ENCODE results near the gene THBS2. TPM values are rescaled to one million over a fixed set of nuclear protein-coding genes. Genes with fewer than 3 reads are reported as not detected.

THBS2 gene
- total RNA-seq, 4 donors from 2014 or later: 3.6 to 7.7 (median 4.8) TPM

DNA sequence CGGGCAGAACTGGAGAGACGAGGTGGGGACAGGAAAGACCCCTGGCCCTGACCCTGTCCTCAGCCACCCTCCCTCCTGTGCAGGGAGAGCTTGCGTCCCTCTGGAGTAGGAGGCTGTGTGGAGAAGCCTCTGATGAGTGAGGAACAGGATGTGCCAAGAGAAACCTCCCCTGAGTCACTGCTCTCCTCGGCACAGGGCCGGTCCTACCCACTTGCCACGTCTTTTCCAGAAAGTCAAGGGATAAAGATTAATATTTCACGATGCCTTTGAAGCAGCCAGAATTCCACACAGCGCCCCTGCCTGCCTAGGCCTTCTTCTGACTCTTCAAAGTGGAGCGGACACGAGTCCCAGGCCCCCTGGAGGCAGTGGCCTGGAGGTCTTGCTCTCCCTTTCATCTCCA is 34.9 kb upstream of the THBS2 start:
- intact Hi-C loops (cut with DNase I; ENCODE audit: low total_unique reads) (no loop called here), in situ Hi-C loops (cut with MboI; ENCODE audit: low sequenced_read_pairs in 4 of 4) (no loop called here)
- H3K4me1 ChIP-seq: no peaks in the 10 kb centered on the region
- peak in 1 of 2 donors; percentile 42 for DNase-seq
- H3K27ac ChIP-seq: peak overlapping the region; percentile 37 to 54 (median 46)
- ATAC-seq: peak in 1 of 2 donors; percentile 21
- no peak overlapping the region for H3K4me3 ChIP-seq
- TF ChIP-seq, protein P1, sequence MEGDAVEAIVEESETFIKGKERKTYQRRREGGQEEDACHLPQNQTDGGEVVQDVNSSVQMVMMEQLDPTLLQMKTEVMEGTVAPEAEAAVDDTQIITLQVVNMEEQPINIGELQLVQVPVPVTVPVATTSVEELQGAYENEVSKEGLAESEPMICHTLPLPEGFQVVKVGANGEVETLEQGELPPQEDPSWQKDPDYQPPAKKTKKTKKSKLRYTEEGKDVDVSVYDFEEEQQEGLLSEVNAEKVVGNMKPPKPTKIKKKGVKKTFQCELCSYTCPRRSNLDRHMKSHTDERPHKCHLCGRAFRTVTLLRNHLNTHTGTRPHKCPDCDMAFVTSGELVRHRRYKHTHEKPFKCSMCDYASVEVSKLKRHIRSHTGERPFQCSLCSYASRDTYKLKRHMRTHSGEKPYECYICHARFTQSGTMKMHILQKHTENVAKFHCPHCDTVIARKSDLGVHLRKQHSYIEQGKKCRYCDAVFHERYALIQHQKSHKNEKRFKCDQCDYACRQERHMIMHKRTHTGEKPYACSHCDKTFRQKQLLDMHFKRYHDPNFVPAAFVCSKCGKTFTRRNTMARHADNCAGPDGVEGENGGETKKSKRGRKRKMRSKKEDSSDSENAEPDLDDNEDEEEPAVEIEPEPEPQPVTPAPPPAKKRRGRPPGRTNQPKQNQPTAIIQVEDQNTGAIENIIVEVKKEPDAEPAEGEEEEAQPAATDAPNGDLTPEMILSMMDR (IDR thresholded peaks at IDR 0.05 in 4 of 5, conservative IDR thresholded peaks at IDR 0.05 in 1 of 5): no peak
- TF ChIP-seq POLR2A (IDR thresholded peaks at IDR 0.05): no peak
- H3K36me3 ChIP-seq: no peaks in the 10 kb centered on the region
- H3K27me3 ChIP-seq: no peaks in the 10 kb centered on the region
- no peaks in the 10 kb centered on the region for H3K9me3 ChIP-seq

DNA sequence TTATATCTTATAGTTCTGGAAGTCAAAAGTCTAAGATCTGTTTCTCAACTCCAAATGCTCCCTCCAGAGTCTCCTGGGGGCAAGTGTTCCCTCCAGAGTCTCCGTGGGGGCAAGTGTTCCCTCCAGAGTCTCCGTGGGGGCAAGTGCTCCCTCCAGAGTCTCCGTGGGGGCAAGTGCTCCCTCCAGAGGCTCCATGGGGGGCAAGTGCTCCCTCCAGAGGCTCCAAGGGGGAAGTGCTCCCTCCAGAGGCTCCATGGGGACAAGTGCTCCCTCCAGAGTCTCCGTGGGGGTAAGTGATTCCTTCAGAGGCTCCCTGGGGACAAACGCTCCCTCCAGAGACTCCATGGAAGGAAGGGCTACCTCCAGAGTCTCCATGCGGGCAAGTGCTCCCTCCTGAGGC is 34.0 kb upstream of the THBS2 start:
- intact Hi-C loops (cut with DNase I; ENCODE audit: low total_unique reads): no loop called here
- in situ Hi-C loops (cut with MboI; ENCODE audit: low sequenced_read_pairs in 4 of 4): no loop called here
- DNase-seq: no peak

DNA sequence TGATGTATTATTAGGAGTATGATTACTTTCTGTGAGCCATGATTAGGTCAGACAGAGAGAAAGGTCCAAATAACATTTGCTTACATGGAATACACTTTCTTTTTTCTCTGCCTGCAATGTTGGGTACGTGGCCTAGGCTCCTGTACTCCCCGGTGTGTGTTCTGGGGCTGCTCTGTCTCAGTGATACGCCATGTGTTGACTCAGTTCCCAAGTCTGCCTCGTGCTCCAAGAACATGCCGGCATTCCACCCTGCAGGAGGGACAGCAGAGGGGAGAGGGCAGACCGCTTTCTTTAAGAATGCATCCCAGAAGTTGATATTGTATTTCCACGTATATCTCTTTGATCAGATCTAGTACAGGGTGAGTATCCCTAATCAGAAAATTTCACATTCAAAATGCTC is 33.3 kb upstream of the THBS2 start:
- no peak for TF ChIP-seq POLR2A (IDR thresholded peaks at IDR 0.05)
- TF ChIP-seq, protein P1 (IDR thresholded peaks at IDR 0.05 in 4 of 5, conservative IDR thresholded peaks at IDR 0.05 in 1 of 5): no peak
- Histone ChIP-seq H3K4me3 (no peak overlapping the region), H3K36me3 (no peaks in the 10 kb centered on the region), H3K27ac (no peak overlapping the region), H3K9me3 (no peaks in the 10 kb centered on the region), H3K4me1 (no peaks in the 10 kb centered on the region), H3K27me3 (no peaks in the 10 kb centered on the region)
- ATAC-seq (no peak), DNase-seq (no peak)
- intact Hi-C loops (cut with DNase I; ENCODE audit: low total_unique reads): no loop called here
- in situ Hi-C loops (cut with MboI; ENCODE audit: low sequenced_read_pairs in 4 of 4): no loop called here

More for the DNA sequence above, 34.0 kb upstream of the THBS2 start:
- Histone ChIP-seq H3K27ac (no peak overlapping the region), H3K9me3 (no peaks in the 10 kb centered on the region), H3K27me3 (no peaks in the 10 kb centered on the region), H3K4me1 (no peaks in the 10 kb centered on the region), H3K4me3 (no peak overlapping the region), H3K36me3 (no peaks in the 10 kb centered on the region)
- TF ChIP-seq POLR2A (IDR thresholded peaks at IDR 0.05): no peak
- TF ChIP-seq, protein P1 (IDR thresholded peaks at IDR 0.05 in 4 of 5, conservative IDR thresholded peaks at IDR 0.05 in 1 of 5): no peak
- no peak for ATAC-seq

GRCh38 chr6:169285165-169285564 is 31.5 kb upstream of the THBS2 start:
- intact Hi-C loops (cut with DNase I; ENCODE audit: low total_unique reads) (no loop called here), in situ Hi-C loops (cut with MboI; ENCODE audit: low sequenced_read_pairs in 4 of 4) (no loop called here)
- no peaks in the 10 kb centered on the region for H3K9me3 ChIP-seq
- H3K4me3 ChIP-seq: no peak overlapping the region
- H3K36me3 ChIP-seq: no peaks in the 10 kb centered on the region
- H3K4me1 ChIP-seq: no peaks in the 10 kb centered on the region
- no peak overlapping the region for H3K27ac ChIP-seq
- ATAC-seq (no peak), DNase-seq (no peak)
- H3K27me3 ChIP-seq: no peaks in the 10 kb centered on the region
- TF ChIP-seq POLR2A (IDR thresholded peaks at IDR 0.05): no peak

- intact Hi-C loops (cut with DNase I; ENCODE audit: low total_unique reads): no loop called here
- Histone ChIP-seq H3K9me3 (no peaks in the 10 kb centered on the region), H3K36me3 (no peaks in the 10 kb centered on the region), H3K27ac (no peak overlapping the region), H3K4me1 (no peaks in the 10 kb centered on the region), H3K4me3 (no peak overlapping the region), H3K27me3 (no peaks in the 10 kb centered on the region)
- TF ChIP-seq, protein P1 (IDR thresholded peaks at IDR 0.05 in 4 of 5, conservative IDR thresholded peaks at IDR 0.05 in 1 of 5): no peak
- no peak for TF ChIP-seq POLR2A (IDR thresholded peaks at IDR 0.05)
- DNase-seq (no peak), ATAC-seq (no peak)
- in situ Hi-C loops (cut with MboI; ENCODE audit: low sequenced_read_pairs in 4 of 4): no loop called here
Measured at GRCh38 chr6:169283924-169284323, 30.3 kb upstream of the THBS2 start.
